MM.1S (cell line): Measurements from ENCODE around the gene APBB2.

Experiments used
- DNase-seq: peaks from one replicate; pipeline ENCODE4 v3.0.0-alpha.2; 2015
- H2AFZ ChIP-seq: fragments of 300-600 bp; sonication (generic); 2 replicates; pipeline ENCODE4 v1.6.0; 2016; ENCODE audit warnings: antibody characterized with exemption, low read length
- H3F3A ChIP-seq: fragments of 300-600 bp; sonication (generic); 2 replicates; pipeline ENCODE4 v1.6.1; 2016; ENCODE audit warnings: mild to moderate bottlenecking, antibody characterized with exemption, low read length, moderate library complexity, mixed read lengths; ENCODE audit not compliant: insufficient read depth
- H3K27ac ChIP-seq: fragments of 300-600 bp; sonication (generic); 2 replicates; pipeline ENCODE4 v1.5.1; 2016; ENCODE audit warnings: mild to moderate bottlenecking, low read length
- H3K27me3 ChIP-seq: fragments of 300-600 bp; sonication (generic); replicated peaks from 2 replicates; pipeline ENCODE4 v1.6.0; 2016; ENCODE audit warnings: low read length; ENCODE audit not compliant: insufficient read depth
- H3K36me3 ChIP-seq: fragments of 300-600 bp; sonication (generic); replicated peaks from 2 replicates; pipeline ENCODE4 v1.6.1; 2016; ENCODE audit warnings: mild to moderate bottlenecking, low read length, mixed read lengths; ENCODE audit not compliant: insufficient read depth
- H3K4me1 ChIP-seq: fragments of 300-600 bp; sonication (generic); 2 replicates; pipeline ENCODE4 v1.6.1; 2016; ENCODE audit warnings: low read length, mixed read lengths
- H3K4me2 ChIP-seq: fragments of 300-600 bp; sonication (generic); 2 replicates; pipeline ENCODE4 v1.6.0; 2016; ENCODE audit warnings: low read depth, low read length
- H3K4me3 ChIP-seq: fragments of 300-600 bp; sonication (generic); 2 replicates; pipeline ENCODE4 v1.5.1; 2016; ENCODE audit warnings: low read length, mixed read lengths
- H3K79me2 ChIP-seq: fragments of 300-600 bp; sonication (generic); 2 replicates; pipeline ENCODE4 v1.6.1; 2016; ENCODE audit warnings: mixed run types, low read length, mixed read lengths
- H3K9ac ChIP-seq: fragments of 300-600 bp; sonication (generic); 2 replicates; pipeline ENCODE4 v1.6.1; 2016; ENCODE audit warnings: low read length, mixed read lengths
- H3K9me2 ChIP-seq: fragments of 300-600 bp; sonication (generic); replicated peaks from 2 replicates; pipeline ENCODE4 v1.6.1; 2016; ENCODE audit warnings: mild to moderate bottlenecking, low read length, mixed read lengths; ENCODE audit not compliant: insufficient read depth
- H3K9me3 ChIP-seq: fragments of 300-600 bp; sonication (generic); replicated peaks from 2 replicates; pipeline ENCODE4 v1.6.1; 2016; ENCODE audit warnings: mild to moderate bottlenecking, low read length, mixed read lengths; ENCODE audit not compliant: insufficient read depth
- H4K20me1 ChIP-seq: fragments of 300-600 bp; sonication (generic); 2 replicates; pipeline ENCODE4 v1.6.1; 2016; ENCODE audit warnings: mild to moderate bottlenecking, low read length, moderate library complexity, mixed read lengths; ENCODE audit not compliant: insufficient read depth
- EZH2 ChIP-seq: fragments of 300-600 bp; sonication (generic); optimal IDR thresholded peaks from 2 replicates; pipeline ENCODE3; 2017; ENCODE audit warnings: low read depth, mild to moderate bottlenecking, antibody characterized with exemption, low read length, mixed read lengths
- EZH2phosphoT487 ChIP-seq: fragments of 300-600 bp; sonication (generic); IDR thresholded peaks from 2 replicates; pipeline ENCODE4 v1.6.1; 2018; ENCODE audit warnings: antibody characterized with exemption, low read length
- TF ChIP-seq, protein P1 (sequence below): fragments of 300-600 bp; sonication (generic); IDR thresholded peaks from 2 replicates; pipeline ENCODE4 v1.5.1; 2016; ENCODE audit warnings: antibody characterized with exemption, low read length, mixed read lengths

Gene APBB2

DNA sequence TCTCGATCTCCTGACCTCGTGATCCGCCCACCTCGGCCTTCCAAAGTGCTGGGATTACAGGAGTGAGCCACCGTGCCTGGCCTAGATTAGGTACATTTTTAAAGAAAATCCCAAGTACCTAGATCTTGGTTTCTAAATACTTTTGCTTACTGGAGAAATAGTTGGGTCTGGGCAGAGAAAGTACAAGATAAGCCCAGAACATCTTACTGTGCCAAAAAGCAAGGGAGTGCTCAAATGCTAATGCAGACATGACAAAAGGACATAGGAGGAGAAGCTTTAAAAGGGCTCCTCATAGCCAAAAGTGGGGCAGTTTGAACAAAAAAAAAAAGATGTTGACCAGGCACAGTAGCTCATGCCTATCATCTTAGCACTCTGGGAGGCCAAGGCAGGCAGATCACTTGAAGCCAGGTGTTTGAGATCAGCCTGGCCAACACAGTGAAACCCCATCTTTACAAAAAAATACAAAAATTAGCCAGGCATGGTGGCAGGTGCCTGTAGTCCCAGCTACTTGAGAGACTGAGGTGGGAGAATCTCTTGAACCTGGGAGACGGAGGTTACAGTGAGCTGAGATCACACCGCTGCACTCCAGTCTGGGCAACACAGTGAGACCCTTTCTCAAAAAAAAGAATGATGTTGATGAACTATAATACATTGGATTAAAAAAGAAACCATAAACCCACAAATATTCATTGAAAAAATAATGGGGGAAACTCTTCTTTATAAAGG lies 107.5 kb downstream of the APBB2 start:
- H2AFZ ChIP-seq = no peak overlapping the region
- H3K4me3 ChIP-seq = no peak overlapping the region
- H3K36me3 ChIP-seq = no peaks in the 10 kb centered on the region
- no peak overlapping the region for H3K9ac ChIP-seq
- no peak overlapping the region for H3K4me2 ChIP-seq
- H3K27ac ChIP-seq = no peak overlapping the region
- TF ChIP-seq EZH2 (no peak), EZH2phosphoT487 (no peak)
- TF ChIP-seq, protein P1, sequence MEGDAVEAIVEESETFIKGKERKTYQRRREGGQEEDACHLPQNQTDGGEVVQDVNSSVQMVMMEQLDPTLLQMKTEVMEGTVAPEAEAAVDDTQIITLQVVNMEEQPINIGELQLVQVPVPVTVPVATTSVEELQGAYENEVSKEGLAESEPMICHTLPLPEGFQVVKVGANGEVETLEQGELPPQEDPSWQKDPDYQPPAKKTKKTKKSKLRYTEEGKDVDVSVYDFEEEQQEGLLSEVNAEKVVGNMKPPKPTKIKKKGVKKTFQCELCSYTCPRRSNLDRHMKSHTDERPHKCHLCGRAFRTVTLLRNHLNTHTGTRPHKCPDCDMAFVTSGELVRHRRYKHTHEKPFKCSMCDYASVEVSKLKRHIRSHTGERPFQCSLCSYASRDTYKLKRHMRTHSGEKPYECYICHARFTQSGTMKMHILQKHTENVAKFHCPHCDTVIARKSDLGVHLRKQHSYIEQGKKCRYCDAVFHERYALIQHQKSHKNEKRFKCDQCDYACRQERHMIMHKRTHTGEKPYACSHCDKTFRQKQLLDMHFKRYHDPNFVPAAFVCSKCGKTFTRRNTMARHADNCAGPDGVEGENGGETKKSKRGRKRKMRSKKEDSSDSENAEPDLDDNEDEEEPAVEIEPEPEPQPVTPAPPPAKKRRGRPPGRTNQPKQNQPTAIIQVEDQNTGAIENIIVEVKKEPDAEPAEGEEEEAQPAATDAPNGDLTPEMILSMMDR = no peak
- H3K9me3 ChIP-seq = no peaks in the 10 kb centered on the region
- DNase-seq = no peak
- H3K9me2 ChIP-seq = no peaks in the 10 kb centered on the region
- no peaks in the 10 kb centered on the region for H3F3A ChIP-seq
- H3K27me3 ChIP-seq = no peaks in the 10 kb centered on the region
- H3K79me2 ChIP-seq = no peaks in the 10 kb centered on the region
- no peaks in the 10 kb centered on the region for H4K20me1 ChIP-seq
- no peaks in the 10 kb centered on the region for H3K4me1 ChIP-seq

DNA sequence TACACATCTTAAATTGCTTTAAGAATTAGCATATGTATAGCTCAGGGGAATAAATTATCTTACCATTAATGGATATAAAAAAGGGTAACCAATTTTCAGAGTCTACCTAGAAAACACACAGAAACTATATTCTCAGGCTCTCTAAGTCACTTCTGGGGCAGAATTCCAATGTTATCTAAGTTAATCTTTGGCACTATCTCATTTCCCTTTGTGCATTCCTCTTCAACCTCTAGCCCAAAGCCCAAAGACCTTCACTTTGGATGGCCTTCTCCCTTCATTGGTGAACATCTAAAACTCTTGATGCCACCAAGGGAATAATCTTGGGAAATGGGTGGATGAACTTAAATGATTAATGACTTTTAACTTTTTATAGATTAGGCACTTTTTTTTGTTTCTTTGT lies 108.3 kb downstream of the APBB2 start:
- Histone ChIP-seq H3F3A (no peaks in the 10 kb centered on the region), H3K79me2 (no peaks in the 10 kb centered on the region), H3K4me1 (no peaks in the 10 kb centered on the region), H3K36me3 (no peaks in the 10 kb centered on the region), H3K27ac (no peak overlapping the region), H3K9me2 (no peaks in the 10 kb centered on the region), H3K4me2 (no peak overlapping the region), H4K20me1 (no peaks in the 10 kb centered on the region), H3K27me3 (no peaks in the 10 kb centered on the region), H3K4me3 (no peak overlapping the region), H3K9me3 (no peaks in the 10 kb centered on the region), H3K9ac (no peak overlapping the region), H2AFZ (no peak overlapping the region)
- DNase-seq = no peak
- TF ChIP-seq EZH2phosphoT487 (no peak), EZH2 (no peak)
- TF ChIP-seq, protein P1 = no peak

DNA sequence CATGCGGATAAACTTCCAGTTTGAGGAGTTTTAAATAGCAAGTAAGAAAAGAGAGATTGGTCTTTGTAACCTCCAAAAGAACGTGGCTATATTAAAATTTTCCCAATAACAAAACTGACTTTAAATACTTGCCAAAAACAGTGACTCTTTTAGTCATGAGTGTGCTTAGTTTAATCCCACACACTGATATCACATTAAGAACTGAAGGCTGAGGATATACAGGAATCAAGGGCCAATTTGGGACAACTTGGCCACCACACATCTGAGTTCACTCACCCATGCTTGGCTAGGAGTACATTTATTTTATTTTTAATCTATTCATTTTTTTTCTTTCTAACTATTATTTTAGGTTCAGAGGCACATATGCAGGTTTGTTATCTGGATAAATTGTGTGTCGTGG lies 110.2 kb downstream of the APBB2 start:
- Histone ChIP-seq H3K9me3 (no peaks in the 10 kb centered on the region), H3K27ac (no peak overlapping the region), H3K4me3 (no peak overlapping the region), H3F3A (no peaks in the 10 kb centered on the region), H2AFZ (no peak overlapping the region), H3K36me3 (no peaks in the 10 kb centered on the region), H4K20me1 (no peaks in the 10 kb centered on the region), H3K79me2 (no peaks in the 10 kb centered on the region), H3K4me2 (no peak overlapping the region), H3K9me2 (no peaks in the 10 kb centered on the region), H3K4me1 (no peaks in the 10 kb centered on the region), H3K27me3 (no peaks in the 10 kb centered on the region), H3K9ac (no peak overlapping the region)
- TF ChIP-seq, protein P1 = no peak
- no peak for TF ChIP-seq EZH2
- no peak for TF ChIP-seq EZH2phosphoT487
- DNase-seq = no peak
